DMS 273 (cell line): ENCODE results near the gene C16orf95.
"Not testable (repeated sequence)": the region's sequence is repeated elsewhere in the genome, so short reads cannot be mapped to it uniquely, and the experiment has no call there.

Experiments
- DNase-seq: peaks from one replicate; lab custom pipeline; 2025; ENCODE audit not compliant: unreplicated experiment; lab: John Stamatoyannopoulos, UW

Gene C16orf95

GRCh38 chr16:87347932-87348615 lies 30.9 kb upstream of the C16orf95 start:
- no peak for DNase-seq

DNA sequence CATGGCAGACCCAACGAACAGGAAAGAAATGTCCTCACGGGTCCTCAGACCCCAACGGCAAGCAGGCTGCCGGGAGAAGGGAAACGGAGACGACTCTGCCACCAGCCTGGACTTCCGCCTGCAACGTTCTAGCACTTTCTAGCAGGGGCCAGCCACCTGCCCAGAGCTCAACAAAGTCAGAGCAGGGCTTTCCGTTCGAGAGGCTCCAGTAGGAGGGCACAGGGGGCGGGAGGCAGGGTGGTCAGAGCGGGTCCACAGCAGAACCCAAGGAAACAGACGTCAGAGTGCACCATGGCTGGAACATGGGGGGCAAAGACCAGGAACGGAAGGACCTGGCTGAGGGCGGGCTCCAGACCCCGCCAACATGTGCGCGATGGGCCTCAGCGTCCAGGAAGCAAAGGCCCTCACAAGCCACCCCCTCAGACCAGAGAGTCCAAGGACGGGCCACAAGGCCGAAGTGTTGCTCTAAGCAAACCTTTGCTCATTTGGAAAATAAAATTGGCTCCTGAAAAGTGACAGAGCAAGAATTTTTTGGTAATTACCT lies 29.4 kb upstream of the C16orf95 start:
- no peak for DNase-seq

- no peak for DNase-seq
Measured at GRCh38 chr16:87345726-87346424, 28.7 kb upstream of the C16orf95 start.

- peak; percentile 53 for DNase-seq
Measured at GRCh38 chr16:87344931-87345631, 27.9 kb upstream of the C16orf95 start.

DNA sequence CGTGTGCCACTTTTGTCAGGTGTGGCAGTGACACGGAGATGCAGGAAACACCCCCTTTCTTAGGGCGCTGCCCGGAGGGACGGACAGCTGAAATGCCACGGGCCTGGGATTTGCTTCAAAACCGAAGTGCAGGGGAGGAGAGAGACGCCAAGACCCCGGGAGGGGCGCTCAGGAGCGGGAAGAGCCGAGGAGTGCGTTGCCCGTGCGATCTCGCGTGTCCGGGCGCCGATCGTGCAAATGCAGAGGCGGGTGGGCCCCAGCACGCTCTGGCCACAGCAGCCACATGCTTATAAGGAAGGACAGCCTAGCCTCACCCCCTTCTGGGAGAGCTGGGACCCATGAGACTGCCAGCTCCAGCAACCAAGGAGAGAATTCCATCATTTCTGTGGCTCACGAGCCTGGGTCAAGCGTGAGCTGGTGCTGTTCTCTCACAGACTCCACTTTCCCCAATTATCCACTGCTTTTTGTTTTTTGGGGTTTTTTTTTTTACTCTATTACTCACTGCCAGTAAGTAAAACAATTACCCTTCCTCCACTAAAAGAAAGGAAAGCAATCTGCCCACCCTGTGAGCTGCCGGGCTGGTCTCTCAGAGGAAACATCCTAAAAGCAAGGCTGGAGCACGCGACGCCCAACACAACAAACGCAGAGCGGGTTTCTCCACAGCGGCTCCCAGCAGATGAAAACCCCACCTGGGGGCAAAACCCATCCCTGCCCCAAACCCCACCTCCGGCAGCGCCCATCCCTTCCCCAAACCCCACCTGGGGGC lies 27.2 kb upstream of the C16orf95 start:
- no peak for DNase-seq

GRCh38 chr16:87343753-87344050 lies 26.5 kb upstream of the C16orf95 start:
- no peak for DNase-seq

GRCh38 chr16:87342978-87343752 lies 26.0 kb upstream of the C16orf95 start:
- DNase-seq, result no peak

- no peak for DNase-seq
Measured at GRCh38 chr16:87342504-87342903, 25.3 kb upstream of the C16orf95 start.

GRCh38 chr16:87340198-87340597 lies 23.0 kb upstream of the C16orf95 start:
- no peak for DNase-seq

GRCh38 chr16:87339724-87340105 lies 22.5 kb upstream of the C16orf95 start:
- DNase-seq, result not testable (repeated sequence)

DNA sequence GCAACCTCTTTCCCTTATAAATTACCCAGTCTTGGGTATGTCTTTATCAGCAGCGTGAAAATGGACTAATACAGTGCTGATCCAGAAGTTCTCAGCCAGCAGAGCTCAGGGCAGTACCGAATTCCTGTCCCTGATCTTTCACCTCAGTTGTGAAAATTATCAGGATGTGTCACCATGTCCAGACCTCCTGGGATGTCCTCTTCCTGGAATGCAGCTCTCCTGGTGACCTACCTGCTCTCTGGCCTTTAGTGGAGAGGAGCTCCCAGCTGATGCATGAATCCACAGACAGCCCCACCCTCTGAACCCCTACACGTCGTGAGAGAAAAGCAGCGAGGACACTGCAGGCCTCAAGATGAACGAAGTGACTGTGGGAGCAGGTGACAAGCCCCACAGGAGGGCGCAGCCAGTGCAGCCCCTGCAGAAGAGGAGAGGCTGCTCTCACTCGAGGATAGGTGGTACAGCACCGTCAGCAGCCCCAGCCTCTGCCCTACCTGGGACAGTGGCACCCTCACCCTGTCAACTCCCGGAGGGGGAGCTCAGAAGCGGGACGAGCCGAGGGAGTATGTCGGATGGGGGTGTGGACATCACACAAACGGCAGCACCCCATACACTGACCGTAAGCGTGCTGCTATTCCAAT lies 22.0 kb upstream of the C16orf95 start:
- DNase-seq, result no peak

GRCh38 chr16:87338155-87338765 lies 21.1 kb upstream of the C16orf95 start:
- no peak for DNase-seq

- no peak for DNase-seq
Measured at GRCh38 chr16:87337262-87337771, 20.1 kb upstream of the C16orf95 start.

DNA sequence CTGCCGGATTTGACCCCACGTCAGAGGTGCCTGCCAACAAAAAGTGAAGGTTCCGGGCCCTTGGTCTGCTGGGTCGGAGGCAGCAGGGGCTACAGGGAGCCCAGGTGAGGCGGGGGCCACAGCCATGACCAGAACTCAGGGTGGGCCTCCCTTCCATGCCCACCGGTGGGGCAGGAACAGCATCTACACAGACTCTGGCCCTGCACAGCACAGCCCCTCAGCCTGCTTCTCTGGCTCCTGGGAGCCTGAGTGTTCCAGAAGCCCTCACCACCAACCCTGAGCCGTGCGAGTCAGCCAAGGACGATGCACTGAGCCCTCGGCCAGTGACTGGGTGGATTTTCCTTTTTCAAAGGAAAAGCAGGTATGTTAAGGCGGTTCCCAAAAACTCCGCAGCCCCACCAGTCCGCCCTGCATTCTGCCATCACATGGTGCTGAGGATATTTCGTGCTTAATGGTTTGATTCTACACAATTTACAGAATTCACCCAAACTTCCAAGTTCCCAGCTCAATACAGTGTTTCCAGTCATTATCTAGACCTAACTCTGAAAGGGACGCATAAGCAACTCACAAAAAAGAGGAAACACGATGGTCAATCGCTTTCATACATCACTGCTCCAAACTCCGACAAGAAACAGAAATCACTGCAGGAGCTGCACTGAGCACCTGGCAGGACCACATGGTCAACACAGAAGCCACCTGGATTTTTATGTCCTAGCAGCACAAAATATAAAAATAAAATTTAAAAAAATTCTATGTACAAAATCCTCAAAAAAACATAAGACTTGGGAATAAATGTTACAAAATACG lies 19.4 kb upstream of the C16orf95 start:
- DNase-seq, result no peak

- no peak for DNase-seq
Measured at GRCh38 chr16:87335625-87336433, 18.6 kb upstream of the C16orf95 start.

- no peak for DNase-seq
Measured at GRCh38 chr16:87334651-87335624, 17.7 kb upstream of the C16orf95 start.
